ENCODE data around the gene RASA2.
A peak's percentile ranks its signal among the peaks of the same experiment; 100 is the strongest.

GRCh38 chr3:141460097-141460704 lies 26.6 kb upstream of the RASA2 start:
- TF ChIP-seq CTCF (conservative IDR thresholded peaks at IDR 0.05; ENCODE audit: low read depth in 2 of 2) (peak; percentile 91 to 98), ETS1 (IDR thresholded peaks at IDR 0.05) (no peak), POLR2AphosphoS5 (IDR thresholded peaks at IDR 0.05; ENCODE audit: low read depth) (no peak), ZNF114 (CRISPR knock-in tag; IDR thresholded peaks at IDR 0.05) (no peak), EZH2 (IDR thresholded peaks at IDR 0.05; ENCODE audit: low read depth, unreplicated experiment) (no peak), REST (IDR thresholded peaks at IDR 0.05; ENCODE audit: unreplicated experiment) (no peak), EZH2phosphoT487 (IDR thresholded peaks at IDR 0.05; ENCODE audit: unreplicated experiment) (no peak), ZNF462 (CRISPR knock-in tag; IDR thresholded peaks at IDR 0.05) (no peak), JUNB (IDR thresholded peaks at IDR 0.05; ENCODE audit: unreplicated experiment) (no peak)

Data from GM23338 (cell line).